Stimulated activated CD4-positive, alpha-beta T cell treated with anti-CD3 and anti-CD28 coated beads, Interleukin-2, amount 100 ng/mL, for 48 hours (primary cell): ENCODE measurements around the gene MYH3.
"Not testable (repeated sequence)": the region's sequence is repeated elsewhere in the genome, so short reads cannot be mapped to it uniquely, and the experiment has no call there.

Source experiments
- DNase-seq, 2 donors: peaks; one replicate each; pipeline ENCODE4 v3.0.0-alpha.2; 2020

The MYH3 gene

DNA sequence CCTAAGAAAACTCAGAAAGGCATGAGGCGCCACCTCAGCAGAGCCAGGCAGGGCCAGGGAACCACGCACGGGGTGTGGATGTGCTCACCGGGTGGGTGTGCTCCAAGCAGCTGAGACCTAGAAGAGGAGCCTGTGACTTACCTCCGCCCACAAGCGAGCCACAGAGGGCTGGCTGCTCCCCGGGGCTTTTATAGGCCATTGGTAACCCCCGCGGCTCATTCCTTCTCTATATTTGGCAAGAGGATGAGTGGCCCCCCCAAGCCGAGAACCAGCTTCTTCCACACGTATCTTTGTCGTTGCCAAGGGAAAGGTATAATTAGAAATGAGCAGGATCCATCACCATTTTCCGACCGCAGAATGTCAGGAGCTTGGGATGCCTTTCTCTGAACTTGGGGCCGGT is at the start of gene MYH3:
MYH3 (minus strand) TSS at position 162 of the 400 bp plus-strand sequence. CDS start 2,245 bp downstream, outside the sequence.
- DNase-seq: no peak

DNA sequence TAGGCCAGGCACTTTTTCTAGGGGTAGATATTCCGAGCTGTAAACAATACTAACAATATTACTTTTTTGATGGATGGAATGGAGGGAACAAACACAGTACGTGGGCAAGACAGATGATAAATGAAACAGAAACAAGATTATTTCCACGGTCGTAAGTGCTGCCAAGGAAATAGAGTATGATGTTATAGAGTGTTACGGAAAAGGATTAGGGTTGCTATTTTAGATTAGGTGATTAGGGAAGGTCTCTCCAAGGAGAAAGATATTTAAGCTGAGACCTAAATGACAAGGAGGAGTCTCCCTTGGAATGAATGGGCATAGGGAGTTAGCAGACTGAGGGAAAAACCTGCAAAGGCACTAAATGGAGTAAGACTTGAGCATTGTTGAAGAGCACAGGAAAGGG is 48.6 kb upstream of the MYH3 start:
- DNase-seq: no peak

DNA sequence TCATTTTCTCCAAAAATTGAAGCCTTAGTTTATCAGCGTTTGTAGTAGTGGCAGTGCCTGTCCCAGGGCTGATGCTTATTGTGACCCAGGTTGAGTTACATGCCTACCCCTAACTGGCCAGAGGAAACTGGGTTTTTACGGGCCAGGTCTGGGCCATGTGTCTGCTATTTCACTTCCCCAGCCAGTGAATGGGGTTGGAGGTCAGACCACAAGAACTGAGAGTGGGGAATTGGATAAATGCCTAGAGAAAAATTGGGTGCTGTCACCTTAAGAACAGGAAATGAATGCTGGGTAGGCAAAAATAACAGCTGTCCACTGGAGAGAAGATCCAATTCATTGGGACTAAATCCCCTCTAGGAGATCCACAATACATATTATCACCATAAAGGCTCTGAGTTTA is 45.5 kb upstream of the MYH3 start:
- no peak for DNase-seq

DNA sequence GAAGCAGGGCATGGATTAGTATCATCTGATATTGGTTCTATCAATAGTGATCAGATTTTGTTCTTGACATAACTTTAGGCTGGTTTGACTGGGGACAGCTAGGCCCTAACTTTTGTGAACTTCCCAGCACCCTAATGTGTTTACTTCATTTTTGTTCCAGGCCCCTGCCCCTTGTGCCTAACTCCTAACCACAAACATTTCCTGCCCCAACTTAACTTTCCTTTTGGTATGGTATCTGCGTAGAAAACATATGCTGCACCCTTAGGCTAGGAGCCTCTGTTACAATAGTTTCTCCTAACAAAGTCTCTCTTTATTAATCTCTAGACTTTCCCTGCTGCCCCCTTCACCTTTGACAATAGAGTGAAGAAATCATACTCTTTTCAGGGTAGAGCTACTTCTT is 42.7 kb upstream of the MYH3 start:
- DNase-seq: no peak

DNA sequence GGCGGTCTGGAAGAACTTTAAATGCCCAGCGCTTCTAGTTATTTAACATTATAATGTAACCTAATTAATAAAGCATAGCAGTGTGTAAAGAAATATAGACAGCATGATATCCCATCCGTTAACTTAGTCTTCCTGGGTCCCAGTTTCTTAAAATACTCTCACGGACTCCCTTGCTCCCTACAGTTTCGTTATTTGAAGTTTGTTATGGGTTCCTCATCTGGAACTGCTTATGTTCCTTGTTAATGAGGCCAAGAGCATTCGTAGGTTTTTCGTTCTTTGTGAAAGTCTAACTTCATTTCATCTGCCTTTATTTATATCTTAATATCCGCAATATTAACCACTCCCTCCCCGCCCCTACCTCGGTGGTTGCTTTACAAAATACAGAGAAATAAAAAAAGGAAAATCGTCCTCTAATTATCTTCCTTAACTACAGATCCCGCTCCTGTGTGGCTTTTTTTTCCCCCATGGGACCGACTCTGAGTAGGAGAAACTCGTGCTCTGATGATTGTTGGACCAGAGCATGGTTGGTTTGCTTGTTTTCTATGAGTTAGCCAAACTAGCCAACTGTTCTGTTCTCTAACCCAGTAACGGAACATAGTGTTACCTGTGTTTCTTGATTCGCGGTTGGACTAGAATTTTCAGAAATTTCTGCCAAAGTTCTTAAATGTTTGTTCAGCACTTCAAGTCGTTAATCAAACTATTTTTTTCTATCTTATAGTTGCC is 41.1 kb upstream of the MYH3 start:
- no peak for DNase-seq

DNA sequence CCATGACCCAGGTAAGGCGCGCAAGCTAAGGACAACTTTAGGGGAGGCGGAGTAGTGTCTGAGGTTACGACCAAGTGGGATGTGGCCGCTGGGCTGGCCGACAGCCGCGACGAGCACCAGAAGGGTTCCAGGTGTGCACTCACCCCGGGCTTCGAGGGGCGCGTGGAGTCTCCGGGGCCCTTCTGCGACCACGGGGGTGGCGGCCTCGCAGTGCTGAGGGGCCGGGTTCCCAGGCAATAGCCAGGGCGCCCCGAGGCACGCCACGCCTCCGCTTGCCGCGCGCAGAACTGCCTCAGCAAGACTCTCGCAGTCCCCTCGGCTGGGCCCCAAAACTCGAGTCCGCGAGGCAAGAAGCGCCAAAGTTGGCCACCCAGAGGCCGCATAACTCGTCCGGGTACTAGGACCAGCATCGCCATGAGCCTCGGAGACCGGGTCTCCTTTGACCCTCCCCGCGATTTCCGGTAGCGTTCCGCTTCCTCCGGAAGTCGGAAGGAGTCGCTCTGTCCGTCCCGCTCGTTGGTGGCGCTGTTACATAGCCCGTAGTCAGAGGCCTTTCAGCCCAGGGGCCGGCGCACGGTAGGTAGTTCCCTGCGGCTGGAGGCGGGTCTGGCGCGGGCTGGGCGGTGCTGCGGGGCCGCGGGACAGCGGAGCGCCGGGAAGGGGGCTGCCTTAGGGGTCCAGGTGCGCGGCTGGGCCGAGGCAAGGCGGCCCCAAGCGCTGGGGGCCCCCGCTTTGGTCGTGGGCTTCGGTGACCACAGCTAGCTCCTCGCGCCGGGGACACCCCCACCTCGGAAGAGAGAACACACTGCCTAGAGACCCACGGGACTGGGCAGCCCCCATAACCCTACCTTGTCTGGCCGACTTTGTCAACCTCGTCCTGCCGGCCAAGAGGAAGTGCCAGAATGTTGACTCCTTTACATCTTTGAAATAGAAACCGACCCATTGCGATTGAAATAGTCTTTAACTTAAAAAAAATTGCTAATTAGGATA is 40.3 kb upstream of the MYH3 start, which contains the start of the genes ADPRM and SCO1:
ADPRM (plus strand) TSS at position 503 of the 990 bp plus-strand sequence. CDS start 7,333 bp downstream, outside the sequence.
SCO1 (minus strand) TSS at position 442 of the 990 bp plus-strand sequence; CDS start at position 416, 26 bp downstream.
- peak; percentile 82 to 83 for DNase-seq

DNA sequence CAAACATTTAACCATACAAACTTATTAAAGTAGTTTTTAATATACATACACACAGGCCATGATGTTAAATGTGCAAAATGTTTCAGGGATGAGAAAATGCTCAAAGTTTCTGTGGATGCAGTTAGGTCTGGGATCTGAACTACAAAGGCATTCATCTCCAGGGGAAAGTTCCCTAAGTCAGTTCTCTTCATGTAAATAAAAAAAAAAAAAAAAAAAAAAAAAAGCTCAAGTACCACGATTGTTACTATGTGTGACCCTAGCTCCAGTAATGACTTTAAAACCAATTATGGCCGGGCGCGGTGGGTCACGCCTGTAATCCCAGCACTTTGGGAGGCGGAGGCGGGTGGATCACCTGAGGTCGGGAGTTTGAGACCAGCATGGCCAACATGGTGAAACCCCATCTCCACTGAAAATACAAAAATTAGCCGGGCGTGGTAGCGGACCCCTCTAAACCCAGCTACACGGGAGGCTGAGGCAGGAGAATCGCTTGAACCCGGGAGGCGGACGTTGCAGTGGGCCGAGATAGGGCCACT is 38.8 kb upstream of the MYH3 start:
- DNase-seq: not testable (repeated sequence)

DNA sequence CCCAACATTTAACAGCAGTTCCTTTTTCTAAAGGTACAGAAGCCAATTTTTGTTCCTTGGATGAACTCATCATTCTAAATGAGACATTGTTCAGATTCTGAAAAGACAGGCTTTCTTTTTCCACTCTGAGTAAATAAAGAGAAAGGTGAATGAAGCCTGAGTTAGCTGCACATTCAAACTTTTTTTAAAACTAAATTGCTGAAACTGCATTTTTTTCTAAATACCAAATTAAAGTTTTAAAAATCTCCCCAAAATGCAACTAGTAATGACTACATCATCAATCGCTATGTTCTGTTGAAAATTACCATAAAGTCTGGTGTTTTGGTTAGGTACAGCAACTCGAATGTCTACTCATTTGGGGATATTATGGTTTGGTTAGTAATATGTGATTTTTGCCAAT is 30.4 kb upstream of the MYH3 start:
- no peak for DNase-seq

DNA sequence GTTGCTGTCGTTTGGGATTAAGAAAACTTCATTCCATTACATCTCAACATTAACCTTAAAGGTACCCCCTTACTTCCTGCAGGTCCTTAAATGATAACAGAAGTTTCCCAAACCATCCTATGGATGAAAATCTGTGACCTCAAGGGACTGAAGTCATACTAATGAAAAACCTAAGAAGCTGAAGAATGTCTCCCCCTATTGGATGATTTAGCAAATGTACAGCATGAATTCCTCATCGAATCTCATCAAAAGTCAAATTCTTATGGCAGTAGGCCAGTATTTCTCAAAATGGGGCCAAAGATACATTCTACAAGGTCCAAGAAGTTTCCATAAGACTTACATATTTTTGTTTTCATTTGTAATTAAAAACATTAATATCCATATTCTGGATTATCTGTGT is 26.7 kb upstream of the MYH3 start:
- DNase-seq: no peak

DNA sequence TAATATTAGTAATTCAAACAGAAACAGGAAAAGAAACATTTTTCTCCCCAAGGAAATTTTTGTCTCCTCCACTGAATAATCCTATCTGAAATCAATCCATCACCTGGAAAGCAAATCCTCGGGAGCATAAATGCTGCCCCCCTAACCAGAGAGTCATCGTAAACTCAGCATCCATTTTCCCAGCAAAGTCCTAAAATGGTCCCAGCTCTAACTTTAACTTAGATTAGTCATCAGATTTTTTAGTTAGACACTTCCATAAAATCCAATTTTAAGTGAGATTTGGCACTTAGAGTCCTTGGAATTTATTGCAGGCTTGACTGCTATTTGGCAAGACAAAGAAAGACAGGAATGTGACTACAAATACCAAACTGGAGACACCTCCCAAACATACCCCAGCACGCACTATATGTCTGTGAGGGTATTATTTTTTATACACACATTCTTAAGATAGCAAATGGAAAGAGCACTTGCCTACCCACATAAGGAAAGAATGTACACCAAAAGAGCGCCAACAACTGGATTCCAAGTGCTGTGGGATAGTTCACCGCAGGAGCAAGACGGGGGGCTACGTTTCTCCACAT is 24.8 kb upstream of the MYH3 start:
- DNase-seq: no peak

DNA sequence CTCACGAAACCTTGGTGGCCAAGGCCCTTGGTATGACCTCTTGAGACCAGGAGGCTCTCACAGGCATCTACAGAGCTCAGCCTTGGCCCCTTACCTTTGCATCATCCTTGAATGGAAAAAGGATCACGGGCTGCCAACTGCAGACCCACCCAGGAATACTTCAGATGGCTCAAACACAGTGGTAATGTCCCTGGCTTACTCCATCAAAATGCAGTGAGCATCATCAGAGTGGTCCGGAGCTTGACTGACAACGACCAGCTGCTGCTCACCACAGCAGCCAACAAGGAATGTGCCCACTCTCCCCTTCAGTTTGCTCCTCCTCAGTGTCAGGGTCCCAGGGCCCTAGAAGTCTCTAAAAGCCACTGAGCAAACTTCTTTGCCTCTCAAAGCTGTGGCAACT is 17.6 kb upstream of the MYH3 start:
- no peak for DNase-seq

DNA sequence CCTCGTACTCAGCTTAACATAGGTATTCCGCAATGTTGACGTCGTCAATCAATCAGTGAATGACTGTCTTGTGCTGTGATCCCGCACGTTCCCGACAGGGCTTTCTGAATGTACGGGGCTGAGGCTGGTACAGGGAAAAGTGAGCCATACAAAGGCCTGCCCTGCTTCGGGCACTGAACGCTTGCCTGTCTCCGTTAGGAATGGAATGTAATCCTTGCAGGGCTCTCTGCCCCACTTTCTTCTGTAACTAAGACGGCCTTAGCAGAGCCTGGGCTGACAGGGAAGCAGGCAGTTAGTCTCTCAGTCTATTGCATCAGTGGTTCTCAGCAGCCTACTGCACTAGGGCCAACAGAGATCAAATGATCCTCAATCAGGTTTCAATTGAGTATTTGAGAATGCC is 16.2 kb upstream of the MYH3 start:
- DNase-seq: no peak

DNA sequence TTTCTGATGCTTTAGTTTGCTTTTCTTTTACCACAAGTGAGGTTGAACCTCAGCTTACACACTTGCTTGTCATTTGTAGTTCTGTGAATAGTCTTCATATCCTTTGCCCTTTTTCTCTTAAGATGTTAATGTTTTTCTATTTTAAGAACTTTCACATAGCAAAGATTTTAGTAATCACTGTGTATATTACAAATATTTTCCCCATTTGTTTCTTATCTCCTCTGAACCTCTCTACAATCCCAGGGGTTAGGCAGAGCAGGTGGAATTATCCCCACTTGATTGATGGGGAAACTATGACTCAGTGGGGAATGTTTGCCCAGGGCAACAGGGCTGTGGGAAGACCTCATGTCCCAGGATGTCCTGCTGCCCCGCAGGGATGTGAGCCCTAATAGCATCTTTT is 11.7 kb upstream of the MYH3 start:
- no peak for DNase-seq

DNA sequence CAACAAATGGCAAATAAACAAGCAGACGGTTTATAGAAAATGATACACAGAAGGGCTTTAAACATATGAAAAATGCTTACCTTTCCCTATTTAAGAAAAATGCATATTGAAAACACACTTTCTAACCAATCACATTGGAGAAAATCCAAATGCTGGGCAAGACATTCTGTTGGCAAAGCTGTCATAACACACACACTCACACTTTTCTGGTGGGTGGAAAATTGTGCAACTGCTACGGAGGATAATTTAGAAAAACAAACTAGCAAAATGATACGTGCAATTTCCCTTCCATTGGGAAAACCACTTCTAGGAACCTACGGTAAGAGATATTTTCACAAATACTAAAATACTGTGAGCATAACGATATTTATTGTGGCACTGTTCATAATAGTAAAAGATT is 9.8 kb upstream of the MYH3 start:
- no peak for DNase-seq

DNA sequence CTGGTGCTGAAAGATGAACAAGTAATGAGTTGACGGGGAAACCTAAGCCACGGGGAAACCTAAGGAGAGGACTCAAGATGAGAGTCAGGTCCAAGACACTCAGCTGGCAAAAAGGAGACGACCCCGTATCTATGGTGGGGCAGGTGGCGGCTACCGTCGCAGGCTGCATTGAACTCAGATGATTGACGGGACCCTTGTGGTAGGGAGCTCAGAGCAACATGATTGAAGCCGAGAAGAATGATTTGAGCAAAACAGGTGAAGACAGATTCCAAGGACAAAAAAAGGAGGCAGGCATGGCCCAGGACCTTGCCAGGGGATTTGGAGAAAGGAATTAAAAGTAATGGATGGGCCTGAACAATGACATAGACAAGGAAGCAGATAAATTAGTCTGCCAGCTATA is 7.5 kb upstream of the MYH3 start:
- DNase-seq: no peak

DNA sequence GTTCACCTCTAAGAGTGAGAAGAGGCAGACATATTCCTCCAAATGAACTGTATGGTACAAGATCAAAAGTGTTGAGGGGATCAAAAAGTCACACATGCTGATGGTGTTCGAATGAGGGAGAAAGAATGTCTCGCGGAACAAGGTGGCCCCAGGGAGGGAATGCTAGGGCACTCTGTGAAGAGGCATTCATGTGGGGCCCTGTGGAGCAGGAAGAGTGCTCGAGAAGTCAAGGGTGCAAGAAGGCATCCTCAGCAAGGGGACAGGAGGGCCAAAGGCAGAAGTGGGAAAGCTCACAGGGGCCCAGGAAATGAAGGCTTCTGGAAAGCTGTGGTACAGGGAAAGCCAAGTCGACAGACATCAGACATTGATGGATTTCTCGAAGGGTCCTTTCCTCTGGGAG is 6.1 kb upstream of the MYH3 start:
- no peak for DNase-seq

DNA sequence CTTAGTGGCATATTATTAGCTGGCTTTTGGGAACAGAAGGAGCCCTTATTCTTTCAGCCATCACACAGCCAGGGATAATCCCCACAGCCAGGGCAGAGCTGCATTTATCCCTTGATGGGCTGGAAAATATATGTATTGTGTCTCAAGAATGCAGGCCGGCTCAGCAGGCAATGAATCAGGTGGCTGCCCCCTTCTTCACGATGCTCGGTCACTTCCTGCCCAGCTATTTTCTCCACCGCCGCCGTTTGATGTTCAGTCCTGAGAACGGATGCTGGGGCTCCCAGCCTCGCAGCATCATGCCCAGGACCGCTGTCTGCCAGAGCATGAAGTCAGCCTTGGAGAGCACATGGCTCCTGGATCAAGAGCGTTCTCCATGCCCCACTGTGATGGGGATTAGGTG is 4.3 kb upstream of the MYH3 start:
- DNase-seq: no peak

DNA sequence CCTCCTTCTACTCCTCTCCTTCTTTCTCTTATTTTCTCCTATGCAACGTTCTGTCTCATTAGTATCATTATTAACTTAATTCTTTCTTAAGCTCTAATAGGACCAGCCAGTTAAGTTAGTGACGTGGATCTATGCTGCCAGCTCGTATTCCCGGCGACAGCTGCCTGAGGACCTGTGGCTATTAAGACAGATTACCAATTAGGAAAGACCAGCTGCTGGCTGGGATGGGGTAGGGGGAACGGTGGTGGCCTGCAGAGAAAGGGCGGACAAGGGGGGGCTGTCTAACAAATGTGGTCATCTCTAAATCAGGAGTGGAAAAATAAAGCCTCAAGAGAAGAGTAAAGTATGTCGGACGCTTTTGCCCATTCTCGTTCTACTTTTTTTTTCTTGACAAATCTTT is 770 bp upstream of the MYH3 start:
- DNase-seq: no peak

DNA sequence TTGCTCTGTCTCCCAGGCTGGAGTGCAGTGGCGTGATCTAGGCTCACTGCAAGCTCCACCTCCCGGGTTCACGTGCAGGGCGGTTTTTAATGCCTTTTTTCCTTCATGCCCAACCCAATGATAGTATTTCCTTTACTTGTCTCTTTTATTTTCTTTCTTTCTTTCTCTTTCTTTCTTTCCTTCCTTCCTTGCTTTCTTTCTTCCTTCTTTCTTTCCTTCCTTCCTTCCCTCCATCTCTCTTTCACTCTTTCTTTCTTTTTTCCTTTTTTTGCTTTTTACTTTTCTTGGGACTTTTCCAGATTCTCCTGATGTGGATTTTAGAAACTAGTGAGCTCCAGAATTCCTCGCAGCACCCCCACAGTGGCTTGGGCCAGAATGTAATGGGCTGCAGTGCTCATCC is 3.1 kb downstream of the MYH3 start:
- no peak for DNase-seq

DNA sequence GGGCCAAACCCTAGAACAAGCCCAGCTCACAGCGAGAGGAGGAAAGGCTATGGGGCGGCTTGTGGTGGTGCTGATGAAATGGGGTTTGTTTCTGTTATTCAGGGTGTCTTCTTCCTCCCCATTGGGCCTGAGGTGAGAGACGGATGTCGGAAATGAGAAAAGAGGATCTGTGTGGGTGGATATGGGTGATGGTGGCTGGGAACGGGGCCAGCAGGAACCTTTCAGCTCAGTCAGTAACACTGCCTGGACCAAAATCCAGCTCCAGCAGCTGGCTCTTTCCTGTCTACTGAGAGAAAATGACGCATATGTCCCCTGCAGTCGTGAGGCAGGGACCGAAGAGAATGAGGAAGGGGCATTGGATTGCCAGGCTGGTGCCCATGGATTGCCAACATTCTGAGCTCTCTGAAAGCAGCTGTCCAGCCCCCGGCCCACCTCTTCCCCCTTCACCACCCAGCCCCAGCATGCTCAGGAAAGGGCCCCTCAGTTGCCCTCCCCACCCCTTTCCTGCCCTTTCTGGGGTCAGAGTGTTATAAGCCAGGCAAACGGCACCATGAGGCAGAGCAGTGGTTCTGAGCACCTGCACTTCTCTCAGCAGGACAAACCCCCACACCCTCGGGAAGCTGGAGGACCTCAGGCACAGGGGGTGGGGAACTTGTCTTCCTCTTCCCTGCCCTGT is 4.0 kb downstream of the MYH3 start:
- DNase-seq: no peak

DNA sequence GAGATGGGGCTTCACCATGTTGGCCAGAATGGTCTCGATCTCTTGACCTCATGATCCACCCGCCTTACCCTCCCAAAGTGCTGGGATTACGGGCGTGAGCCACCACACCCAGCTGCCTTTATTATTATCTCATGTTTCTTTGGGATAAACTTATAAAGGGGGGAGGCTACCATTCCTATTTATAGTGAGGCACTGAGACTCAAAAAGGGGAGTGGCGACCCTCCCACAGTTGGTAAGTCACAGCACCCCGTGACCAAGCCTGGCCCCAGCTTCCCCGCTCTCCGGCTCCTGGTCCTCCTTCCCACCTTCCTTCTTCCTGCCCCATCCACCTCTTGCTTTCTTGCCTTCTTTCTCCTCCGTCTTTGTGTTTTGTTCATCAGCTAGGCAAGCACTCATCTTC is 5.2 kb downstream of the MYH3 start:
- no peak for DNase-seq

DNA sequence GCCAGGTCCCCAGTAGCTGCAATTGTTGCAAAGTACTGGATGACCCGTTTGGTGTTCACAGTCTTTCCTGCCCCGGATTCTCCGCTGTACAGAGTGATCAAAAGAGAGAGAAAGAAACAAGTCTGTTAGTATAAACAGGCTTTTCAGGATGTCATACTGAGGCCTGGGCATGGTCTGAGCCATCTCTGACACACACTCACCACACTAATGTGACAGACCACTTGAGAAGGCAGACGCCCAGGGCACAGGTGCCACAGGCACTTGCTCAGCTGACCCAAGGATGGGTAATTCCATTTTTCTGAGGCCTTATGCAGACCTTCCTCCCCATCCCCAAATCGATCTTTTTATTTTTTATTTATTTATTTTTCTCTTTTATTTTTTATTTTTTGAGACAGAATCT is 7.5 kb downstream of the MYH3 start:
- no peak for DNase-seq

DNA sequence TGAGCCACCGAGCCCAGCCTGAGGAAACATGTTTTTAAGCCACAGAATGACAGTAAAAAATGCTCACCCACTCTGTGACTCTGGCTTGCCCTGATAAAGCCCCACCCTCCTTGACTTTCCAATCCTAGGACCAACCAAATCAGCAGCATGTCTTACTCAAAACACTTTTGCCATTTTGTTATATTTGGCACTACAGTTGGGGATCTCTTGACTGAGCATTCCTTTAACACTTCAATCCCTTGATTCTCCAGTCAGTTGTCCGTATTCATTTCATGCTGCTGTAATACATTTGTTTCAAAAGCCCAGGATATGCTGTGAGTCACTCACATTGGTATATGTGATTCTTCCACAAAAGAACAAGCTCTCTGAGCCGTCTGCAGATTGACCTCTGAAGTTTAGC is 8.2 kb downstream of the MYH3 start:
- no peak for DNase-seq
